PC-3 (cell line): ENCODE measurements around the gene VAMP4. TPM values are rescaled to one million over a fixed set of nuclear protein-coding genes. Genes with fewer than 3 reads are reported as not detected.
"Not testable (repeated sequence)": the region's sequence is repeated elsewhere in the genome, so short reads cannot be mapped to it uniquely, and the experiment has no call there.

Experiments used
- ATAC-seq: fragments of 200-7000 bp; cut with Tn5 transposase; 2 replicates; pipeline ENCODE4 v1.9.1; 2020; ENCODE audit warnings: mild to moderate bottlenecking, moderate library complexity
- BruUV-seq: library from RNA; stranded (reverse); fragments of 400-500 nt; replicated peaks from 2 replicates; lab custom pipeline; 2021; lab: Mats Ljungman, UMichigan
- CTCF ChIA-PET: fragments of 300-600 bp; sonication (Branson Sonifier 250); formaldehyde crosslinking; loops from one replicate; lab custom pipeline; 2022; ENCODE audit warnings: antibody characterized with exemption; lab: Charles Lee
- POLR2A ChIA-PET: fragments of 300-600 bp; sonication (Branson Sonifier 250); formaldehyde crosslinking; loops from one replicate; lab custom pipeline; 2022; ENCODE audit warnings: antibody characterized with exemption; ENCODE audit not compliant: unreplicated experiment; lab: Charles Lee
- DNase-seq: peaks from one replicate; pipeline ENCODE4 v3.0.0-alpha.2; 2015
- H2AFZ ChIP-seq: fragments of 300-600 bp; sonication (generic); 2 replicates; pipeline ENCODE4 v1.6.0; 2016; ENCODE audit warnings: antibody characterized with exemption, low read length
- H3F3A ChIP-seq: fragments of 300-600 bp; sonication (generic); one replicate; pipeline ENCODE4 v1.6.0; 2017; ENCODE audit warnings: antibody characterized with exemption, low read length, control low read depth, mild to moderate bottlenecking; ENCODE audit not compliant: unreplicated experiment
- H3K27ac ChIP-seq: fragments of 300-600 bp; sonication (generic); 2 replicates; pipeline ENCODE4 v1.5.1; 2016; ENCODE audit warnings: mild to moderate bottlenecking, low read length
- H3K27me3 ChIP-seq: fragments of 300-600 bp; sonication (generic); 2 replicates; pipeline ENCODE4 v1.6.1; 2016; ENCODE audit warnings: low read length, mixed read lengths
- H3K36me3 ChIP-seq: fragments of 300-600 bp; sonication (generic); 2 replicates; pipeline ENCODE4 v1.6.1; 2016; ENCODE audit warnings: low read depth, mixed run types, low read length, mixed read lengths
- H3K4me1 ChIP-seq: fragments of 300-600 bp; sonication (generic); 2 replicates; pipeline ENCODE4 v1.5.1; 2016; ENCODE audit warnings: low read length; ENCODE audit not compliant: insufficient read depth
- H3K4me2 ChIP-seq: fragments of 300-600 bp; sonication (generic); 2 replicates; pipeline ENCODE4 v1.6.0; 2016; ENCODE audit warnings: low read length
- H3K4me3 ChIP-seq: fragments of 300-600 bp; sonication (generic); 2 replicates; pipeline ENCODE4 v1.5.1; 2016; ENCODE audit warnings: mild to moderate bottlenecking, low read length, mixed read lengths
- H3K79me2 ChIP-seq: fragments of 300-600 bp; sonication (generic); 2 replicates; pipeline ENCODE4 v1.6.1; 2017; ENCODE audit warnings: low read length, mixed read lengths
- H3K9ac ChIP-seq: fragments of 300-600 bp; sonication (generic); 2 replicates; pipeline ENCODE4 v1.6.0; 2016; ENCODE audit warnings: mild to moderate bottlenecking, low read length
- H3K9me2 ChIP-seq: fragments of 300-600 bp; sonication (generic); replicated peaks from 2 replicates; pipeline ENCODE4 v1.6.1; 2016; ENCODE audit warnings: mixed run types, low read length, mixed read lengths
- H3K9me3 ChIP-seq: fragments of 300-600 bp; sonication (generic); 2 replicates; pipeline ENCODE4 v1.6.1; 2016; ENCODE audit warnings: low read length, mixed read lengths
- H4K20me1 ChIP-seq: fragments of 300-600 bp; sonication (generic); 2 replicates; pipeline ENCODE4 v1.6.1; 2016; ENCODE audit warnings: low read length, mixed read lengths
- CTCF ChIP-seq: fragments of 300-600 bp; sonication (generic); conservative IDR thresholded peaks from 2 replicates; pipeline ENCODE4 v1.5.1; 2017; ENCODE audit warnings: antibody characterized with exemption, low read depth, mild to moderate bottlenecking, low read length
- EZH2 ChIP-seq: fragments of 300-600 bp; sonication (generic); IDR thresholded peaks from one replicate; pipeline ENCODE4 v1.6.1; 2017; ENCODE audit warnings: antibody characterized with exemption, mild to moderate bottlenecking, low read length; ENCODE audit not compliant: unreplicated experiment
- EZH2phosphoT487 ChIP-seq: fragments of 300-600 bp; sonication (generic); IDR thresholded peaks from 2 replicates; pipeline ENCODE4 v1.6.1; 2018; ENCODE audit warnings: mild to moderate bottlenecking, antibody characterized with exemption, low read length, borderline replicate concordance
- intact Hi-C: fragments of 100-400 bp; cut with micrococcal nuclease; formaldehyde crosslinking; loops from 2 replicates; pipeline ENCODE4 v1.9.0; 2023
- total RNA-seq: library from RNA; depleted of rRNA; stranded (reverse); fragments of >200 nt; gene quantifications from 2 replicates; pipeline ENCODE4 v1.2.3, GENCODE V29; 2014

VAMP4 gene
- total RNA-seq, 1 experiment from 2014 or later = 7.2 TPM

DNA sequence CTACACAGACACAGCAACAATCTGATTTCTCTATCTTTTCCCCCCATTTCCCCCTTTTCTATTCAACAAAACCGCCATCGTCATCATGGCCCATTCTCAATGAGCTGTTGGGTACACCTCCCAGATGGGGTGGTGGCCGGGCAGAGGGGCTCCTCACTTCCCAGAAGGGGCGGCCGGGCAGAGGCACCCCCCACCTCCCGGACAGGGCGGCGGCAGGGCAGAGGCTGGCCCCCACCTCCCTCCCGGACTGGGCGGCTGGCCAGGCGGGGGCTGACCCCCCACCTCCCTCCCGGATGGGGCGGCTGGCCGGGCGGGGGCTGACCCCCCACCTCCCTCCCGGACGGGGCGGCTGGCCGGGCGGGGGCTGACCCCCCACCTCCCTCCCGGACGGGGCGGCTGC is 48.3 kb downstream of the VAMP4 start:
- H3K27me3 ChIP-seq, H3K4me2 ChIP-seq, H3K9me2 ChIP-seq, ATAC-seq, H3F3A ChIP-seq, H3K4me1 ChIP-seq, H4K20me1 ChIP-seq, intact Hi-C loops, CTCF ChIA-PET, H2AFZ ChIP-seq, POLR2A ChIA-PET, H3K36me3 ChIP-seq, BruUV-seq, DNase-seq, H3K9ac ChIP-seq, H3K9me3 ChIP-seq, H3K79me2 ChIP-seq, H3K4me3 ChIP-seq, H3K27ac ChIP-seq: not testable (repeated sequence)

GRCh38 chr1:171683870-171684269 is 58.0 kb downstream of the VAMP4 start:
- H3K9ac ChIP-seq = no peak overlapping the region
- H3F3A ChIP-seq = no peaks in the 10 kb centered on the region
- TF ChIP-seq EZH2phosphoT487 (no peak), EZH2 (no peak)
- no peak overlapping the region for H3K4me2 ChIP-seq
- ChIA-PET POLR2A (interaction anchor here (0.5 kb wide), 1 partner anchor 516 kb away, joined by 3 read pairs; no protein-coding TSS in a partner anchor), CTCF (no interaction called here)
- no peaks in the 10 kb centered on the region for H3K79me2 ChIP-seq
- H3K4me1 ChIP-seq = no peaks in the 10 kb centered on the region
- no peaks in the 10 kb centered on the region for H4K20me1 ChIP-seq
- H3K36me3 ChIP-seq = no peaks in the 10 kb centered on the region
- H3K9me3 ChIP-seq = no peaks in the 10 kb centered on the region
- no peak overlapping the region for H2AFZ ChIP-seq
- DNase-seq (no peak), ATAC-seq (no peak)
- H3K4me3 ChIP-seq = no peak overlapping the region
- no TSS peak for BruUV-seq
- H3K27ac ChIP-seq = no peak overlapping the region
- intact Hi-C loops = no loop called here
- H3K27me3 ChIP-seq = no peaks in the 10 kb centered on the region
- no peaks in the 10 kb centered on the region for H3K9me2 ChIP-seq

DNA sequence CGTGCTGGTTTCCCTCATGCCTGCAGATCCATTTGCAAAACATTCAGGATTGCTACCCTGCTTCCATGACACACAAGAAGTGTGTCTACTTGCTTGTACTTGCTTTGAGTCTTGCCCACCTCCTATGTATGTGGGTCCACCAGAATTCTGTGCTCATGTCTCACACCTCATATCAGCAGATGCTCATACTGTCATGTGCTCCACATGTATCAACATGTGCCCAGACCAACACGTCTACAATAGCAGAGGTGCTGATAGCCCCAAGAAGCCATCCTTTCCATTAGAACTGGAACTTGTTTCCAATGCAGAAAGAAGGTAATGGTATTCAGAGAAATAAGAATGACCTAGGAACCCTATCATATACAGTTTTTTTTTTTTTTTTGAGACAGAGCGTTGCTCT is 61.5 kb downstream of the VAMP4 start:
- Histone ChIP-seq H3F3A (no peaks in the 10 kb centered on the region), H2AFZ (no peak overlapping the region), H4K20me1 (no peaks in the 10 kb centered on the region), H3K27me3 (peaks cover 11% of the 10 kb centered on the region), H3K9ac (no peak overlapping the region), H3K36me3 (no peaks in the 10 kb centered on the region), H3K27ac (no peak overlapping the region), H3K79me2 (no peaks in the 10 kb centered on the region), H3K9me2 (no peaks in the 10 kb centered on the region), H3K4me3 (no peak overlapping the region), H3K4me2 (no peak overlapping the region), H3K9me3 (no peaks in the 10 kb centered on the region), H3K4me1 (no peaks in the 10 kb centered on the region)
- no TSS peak for BruUV-seq
- no peak for TF ChIP-seq EZH2
- no peak for TF ChIP-seq EZH2phosphoT487
- TF ChIP-seq CTCF = no peak
- ChIA-PET POLR2A (no interaction called here), CTCF (no interaction called here)
- ATAC-seq (no peak), DNase-seq (no peak)
- intact Hi-C loops = no loop called here

GRCh38 chr1:171676823-171677222 is 65.0 kb downstream of the VAMP4 start:
- H2AFZ ChIP-seq = no peak overlapping the region
- H3K4me2 ChIP-seq = no peak overlapping the region
- H3F3A ChIP-seq = no peaks in the 10 kb centered on the region
- no peaks in the 10 kb centered on the region for H3K4me1 ChIP-seq
- no peak for TF ChIP-seq EZH2
- no peak for TF ChIP-seq CTCF
- TF ChIP-seq EZH2phosphoT487 = no peak
- H4K20me1 ChIP-seq = no peaks in the 10 kb centered on the region
- no peaks in the 10 kb centered on the region for H3K79me2 ChIP-seq
- no peaks in the 10 kb centered on the region for H3K9me3 ChIP-seq
- ChIA-PET CTCF (no interaction called here), POLR2A (no interaction called here)
- H3K9me2 ChIP-seq = no peaks in the 10 kb centered on the region
- intact Hi-C loops = no loop called here
- ATAC-seq (no peak), DNase-seq (no peak)
- BruUV-seq = no TSS peak
- H3K27me3 ChIP-seq = peaks cover 41% of the 10 kb centered on the region
- H3K36me3 ChIP-seq = no peaks in the 10 kb centered on the region
- no peak overlapping the region for H3K4me3 ChIP-seq
- H3K27ac ChIP-seq = no peak overlapping the region
- H3K9ac ChIP-seq = no peak overlapping the region
